H1 (cell line): ENCODE measurements around the gene SNRK. TPM values are rescaled to one million over a fixed set of nuclear protein-coding genes. Genes with fewer than 3 reads are reported as not detected.

Experiments used
- CTCF ChIA-PET: fragments of 300-600 bp; sonication (Branson Sonifier 250); formaldehyde crosslinking; loops from one replicate; lab custom pipeline; 2021; ENCODE audit not compliant: partially characterized antibody; lab: Charles Lee
- POLR2A ChIA-PET: fragments of 300-600 bp; sonication (Branson Sonifier 250); formaldehyde crosslinking; loops from one replicate; lab custom pipeline; 2021; ENCODE audit warnings: inconsistent platforms; ENCODE audit not compliant: partially characterized antibody; lab: Charles Lee
- DNase-seq, 2 experiments: peaks; one replicate each; pipeline versions ENCODE4 v3.0.0 to v3.0.0-alpha.2; 2010 to 2022; ENCODE audit warnings: low spot score in 2 of 2, low read depth in 1 of 2, mixed read lengths in 1 of 2
- FAIRE-seq: peaks from 2 replicates; lab custom pipeline; 2011; peaks lifted over from hg19 to GRCh38; lab: Jason Lieb, UNC
- H2AFZ ChIP-seq: 2 replicates; pipeline ENCODE4 v1.8.1; 2012; ENCODE audit warnings: low read length, inconsistent platforms
- H2AK5ac ChIP-seq: 2 replicates; pipeline ENCODE4 v1.6.1; 2013; ENCODE audit warnings: low read depth, low read length
- H2BK120ac ChIP-seq: replicated peaks from 2 replicates; pipeline ENCODE3; 2013; ENCODE audit warnings: low read depth, low read length, inconsistent platforms
- H2BK12ac ChIP-seq: 2 replicates; pipeline ENCODE4 v1.6.1; 2013; ENCODE audit warnings: low read depth, low read length
- H2BK15ac ChIP-seq: 2 replicates; pipeline ENCODE4 v1.6.1; 2013; ENCODE audit warnings: low read length
- H2BK20ac ChIP-seq: 2 replicates; pipeline ENCODE4 v1.6.1; 2013; ENCODE audit warnings: low read length
- H2BK5ac ChIP-seq: 2 replicates; pipeline ENCODE4 v1.6.1; 2013; ENCODE audit warnings: low read depth, low read length
- H3K14ac ChIP-seq: 2 replicates; pipeline ENCODE4 v1.6.1; 2013; ENCODE audit warnings: inconsistent platforms; ENCODE audit not compliant: insufficient read length
- H3K18ac ChIP-seq: 2 replicates; pipeline ENCODE4 v1.6.1; 2013; ENCODE audit warnings: low read length; ENCODE audit errors: extremely low read depth
- H3K23ac ChIP-seq: 2 replicates; pipeline ENCODE4 v1.6.1; 2013; ENCODE audit warnings: inconsistent platforms; ENCODE audit not compliant: insufficient read length
- H3K23me2 ChIP-seq: 2 replicates; pipeline ENCODE4 v1.6.1; 2013; ENCODE audit warnings: low read depth, low read length
- H3K27ac ChIP-seq: 2 replicates; pipeline ENCODE4 v1.6.1; 2011; ENCODE audit warnings: low read depth, low read length, inconsistent platforms
- H3K27me3 ChIP-seq, 4 experiments: replicated peaks in 1 of 4; 1 replicate in 1 of 4; 2 replicates in 3 of 4; pipeline versions ENCODE4 v1.6.1 to v1.8.1; 2011 to 2013; ENCODE audit warnings: low read length in 3 of 4, mild to moderate bottlenecking in 3 of 4, inconsistent platforms in 2 of 4, mixed read lengths in 2 of 4, moderate library complexity in 1 of 4; ENCODE audit not compliant: control insufficient read depth in 3 of 4, insufficient read depth in 3 of 4; ENCODE audit errors: extremely low read depth in 1 of 4
- H3K36me3 ChIP-seq, 4 experiments: 2 replicates each; pipeline versions ENCODE4 v1.6.1 to v1.8.1; 2011 to 2013; ENCODE audit warnings: mild to moderate bottlenecking in 4 of 4, low read length in 3 of 4, moderate library complexity in 2 of 4, control low read depth in 1 of 4, inconsistent platforms in 1 of 4; ENCODE audit not compliant: insufficient read depth in 4 of 4, control insufficient read depth in 2 of 4
- H3K4ac ChIP-seq: replicated peaks from 2 replicates; pipeline ENCODE3; 2013; ENCODE audit warnings: low read length, low read depth, mixed read lengths, inconsistent platforms; ENCODE audit not compliant: insufficient read length
- H3K4me1 ChIP-seq, 4 experiments: replicated peaks in 1 of 4; 1 replicate in 1 of 4; 2 replicates in 3 of 4; pipeline versions ENCODE4 v1.6.1 to v1.8.1; 2011 to 2013; ENCODE audit warnings: low read length in 3 of 4, inconsistent platforms in 2 of 4, mixed read lengths in 1 of 4; ENCODE audit not compliant: insufficient read depth in 4 of 4, control insufficient read depth in 3 of 4
- H3K4me2 ChIP-seq, 2 experiments: 2 replicates each; pipeline versions ENCODE4 v1.6.1 to v1.8.1; 2011 to 2013; ENCODE audit warnings: low read depth in 2 of 2, low read length in 2 of 2, control low read depth in 1 of 2, inconsistent platforms in 1 of 2, mild to moderate bottlenecking in 1 of 2; ENCODE audit not compliant: insufficient read depth in 1 of 2
- H3K4me3 ChIP-seq, 4 experiments: fragments of 200-600, 300-600 bp in 1 of 4; sonication (generic), shearing (Covaris generic), sonication (Bioruptor Twin) in 1 of 4; 2 replicates each; pipeline versions ENCODE4 v1.5.1 to v1.8.1; 2011 to 2016; ENCODE audit warnings: low read length in 4 of 4, low read depth in 3 of 4, control low read depth in 2 of 4, inconsistent platforms in 2 of 4, mild to moderate bottlenecking in 2 of 4, mixed read lengths in 1 of 4, moderate library complexity in 1 of 4; ENCODE audit not compliant: insufficient read depth in 2 of 4; ENCODE audit errors: extremely low read depth in 1 of 4
- H3K56ac ChIP-seq: replicated peaks from 2 replicates; pipeline ENCODE3; 2013; ENCODE audit warnings: low read depth, mild to moderate bottlenecking, mixed read lengths, low read length, inconsistent platforms; ENCODE audit not compliant: insufficient read length
- H3K79me1 ChIP-seq: 2 replicates; pipeline ENCODE4 v1.6.1; 2013; ENCODE audit warnings: low read depth, low read length, control low read depth
- H3K79me2 ChIP-seq, 2 experiments: 2 replicates each; pipeline versions ENCODE4 v1.6.1 to v1.8.1; 2012 to 2013; ENCODE audit warnings: low read length in 2 of 2, mild to moderate bottlenecking in 2 of 2, inconsistent platforms in 1 of 2; ENCODE audit not compliant: insufficient read depth in 2 of 2, control insufficient read depth in 1 of 2
- H3K9ac ChIP-seq, 4 experiments: replicated peaks in 1 of 4; 1 replicate in 1 of 4; 2 replicates in 3 of 4; pipeline versions ENCODE4 v1.6.1 to v1.8.1; 2011 to 2013; ENCODE audit warnings: low read depth in 3 of 4, low read length in 3 of 4, control low read depth in 2 of 4, mild to moderate bottlenecking in 2 of 4, moderate library complexity in 2 of 4, inconsistent platforms in 1 of 4; ENCODE audit errors: extremely low read depth in 1 of 4
- H3K9me3 ChIP-seq, 2 experiments: 2 replicates each; pipeline versions ENCODE4 v1.6.1 to v1.8.1; 2012 to 2013; ENCODE audit warnings: mild to moderate bottlenecking in 2 of 2, moderate library complexity in 2 of 2, control low read depth in 1 of 2, inconsistent platforms in 1 of 2, low read depth in 1 of 2, low read length in 1 of 2, mixed read lengths in 1 of 2; ENCODE audit not compliant: insufficient read depth in 2 of 2
- H4K20me1 ChIP-seq, 2 experiments: replicated peaks in 1 of 2; 2 replicates each; pipeline versions ENCODE3 to v1.8.1; 2011 to 2013; ENCODE audit warnings: inconsistent platforms in 2 of 2, low read length in 2 of 2, mild to moderate bottlenecking in 1 of 2; ENCODE audit not compliant: insufficient read depth in 2 of 2, control insufficient read depth in 1 of 2
- H4K5ac ChIP-seq: 2 replicates; pipeline ENCODE4 v1.6.1; 2013; ENCODE audit warnings: low read length, low read depth, mixed read lengths, inconsistent platforms; ENCODE audit not compliant: insufficient read length
- H4K8ac ChIP-seq: 2 replicates; pipeline ENCODE4 v1.8.0; 2013; ENCODE audit warnings: mild to moderate bottlenecking, moderate library complexity, low read length, inconsistent platforms; ENCODE audit not compliant: insufficient read depth; ENCODE audit errors: extremely low read depth
- H4K91ac ChIP-seq: replicated peaks from 2 replicates; pipeline ENCODE3; 2013; ENCODE audit warnings: low read length, mixed read lengths, inconsistent platforms; ENCODE audit not compliant: insufficient read length
- ATF3 ChIP-seq: IDR thresholded peaks from 2 replicates; pipeline ENCODE4 v1.6.1; 2011; ENCODE audit warnings: low read depth, mild to moderate bottlenecking, low read length; ENCODE audit not compliant: insufficient read depth
- KDM5A ChIP-seq: fragments of 200-600 bp; IDR thresholded peaks from 2 replicates; pipeline ENCODE4 v1.7.1; 2012; ENCODE audit warnings: mild to moderate bottlenecking, low read length, inconsistent platforms, mixed read lengths
- NANOG ChIP-seq: IDR thresholded peaks from 2 replicates; pipeline ENCODE4 v1.6.1; 2011; ENCODE audit warnings: low read length, low read depth, mild to moderate bottlenecking, inconsistent platforms; ENCODE audit not compliant: insufficient read depth, poor library complexity, severe bottlenecking
- SAP30 ChIP-seq: fragments of 300-600 bp; sonication (generic); IDR thresholded peaks from 2 replicates; pipeline ENCODE4 v1.7.1; 2012; ENCODE audit warnings: low read length, moderate library complexity, mild to moderate bottlenecking, inconsistent platforms; ENCODE audit not compliant: insufficient read depth, insufficient replicate concordance
- SIN3A ChIP-seq, 2 experiments: IDR thresholded peaks in 1 of 2; conservative IDR thresholded peaks in 1 of 2; 2 replicates each; pipeline ENCODE4 v1.6.1; 2011 to 2012; ENCODE audit warnings: low read length in 2 of 2, improper control_type of control experiment in 1 of 2, low read depth in 1 of 2, mild to moderate bottlenecking in 1 of 2
- SP1 ChIP-seq: IDR thresholded peaks from 2 replicates; pipeline ENCODE4 v1.6.1; 2011; ENCODE audit warnings: low read depth, low read length
- WGBS, 2 experiments: shearing (Covaris generic) in 1 of 2; methylation state at CpG; one replicate each; pipeline versions ENCODE4 v1.1.6 to v1.1.7; 2013 to 2015; ENCODE audit warnings: low lambda C conversion rate in 2 of 2, mixed read lengths in 2 of 2, inconsistent platforms in 1 of 2, low coverage in 1 of 2, missing lambda C conversion rate in 1 of 2; ENCODE audit not compliant: insufficient replicate concordance in 2 of 2, insufficient coverage in 1 of 2, insufficient read length in 1 of 2; ENCODE audit errors: extremely low coverage in 1 of 2, missing lambda C conversion rate in 1 of 2; 5-methylcytosine and 5-hydroxymethylcytosine counted together
- polyA plus RNA-seq, 7 experiments: library from polyadenylated mRNA; depleted of rRNA in 3 of 7; stranded (reverse) in 5 of 7; unstranded in 2 of 7; fragments of >200 nt in 5 of 7; fragments of 200-250 nt in 2 of 7; gene quantifications; 1 replicate in 5 of 7; 2 replicates in 1 of 7; 4 replicates in 1 of 7; pipeline versions ENCODE4 v1.2.1 to v1.2.3, GENCODE V29; 2011 to 2013; ENCODE audit warnings: missing spikeins in 2 of 7, mixed read lengths in 2 of 7
- total RNA-seq: library from RNA; stranded (reverse); fragmentation: NEBNext Ultra II Directional; extraction: Animal tissue kit (Norgen Biotek cat#: 25700); gene quantifications from 2 replicates; pipeline ENCODE4 v1.2.1, GENCODE V29; 2021

Gene SNRK
- total and polyA plus RNA-seq, 2 of the 8 experiments (the other 6 are each of a cell fraction or from before 2014, with no cell fraction given): 4.4 to 11.7 TPM

GRCh38 chr3:43353923-43354670 lies 67.8 kb downstream of the SNRK start:
- no peak overlapping the region for H3K23ac ChIP-seq
- H2BK120ac ChIP-seq: no peak overlapping the region
- H2BK15ac ChIP-seq: no peak overlapping the region
- H3K27me3 ChIP-seq: peaks cover 0 to 10% (median 7%) of the 10 kb centered on the region in 4 experiments; a peak in 2 of 7 replicates
- H4K8ac ChIP-seq: no peak overlapping the region
- H3K4me3 ChIP-seq: no peak overlapping the region
- H3K79me1 ChIP-seq: no peaks in the 10 kb centered on the region
- H4K5ac ChIP-seq: no peak overlapping the region
- H2BK12ac ChIP-seq: no peak overlapping the region
- no peaks in the 10 kb centered on the region for H4K20me1 ChIP-seq
- no peaks in the 10 kb centered on the region; a peak in 1 of 4 replicates for H3K9me3 ChIP-seq
- DNase-seq: no peak
- no peaks in the 10 kb centered on the region for H3K79me2 ChIP-seq
- no peak overlapping the region for H3K4me2 ChIP-seq
- no peak overlapping the region for H3K4ac ChIP-seq
- no peak overlapping the region for H3K27ac ChIP-seq
- ChIA-PET CTCF (no interaction called here), POLR2A (no interaction called here)
- no peak overlapping the region for H2AFZ ChIP-seq
- H2BK20ac ChIP-seq: no peak overlapping the region
- no peak overlapping the region; the same call in 1 of the 2 replicates for H3K18ac ChIP-seq
- H3K14ac ChIP-seq: no peak overlapping the region
- H3K36me3 ChIP-seq: no peaks in the 10 kb centered on the region; a peak in 2 of 8 replicates
- no peak overlapping the region for H4K91ac ChIP-seq
- no peak overlapping the region for H2AK5ac ChIP-seq
- H3K9ac ChIP-seq: no peak overlapping the region
- WGBS, 2 experiments: 88% methylated on average over 4 of the region's 4 CpGs; no CpG with 5 or more reads in 1 of the 2 experiments
- FAIRE-seq: no peak
- H3K23me2 ChIP-seq: no peaks in the 10 kb centered on the region
- no peak overlapping the region for H3K56ac ChIP-seq
- no peaks in the 10 kb centered on the region for H3K4me1 ChIP-seq
- H2BK5ac ChIP-seq: no peak overlapping the region
- TF ChIP-seq SAP30: no peak
- TF ChIP-seq KDM5A: no peak
- no peak for TF ChIP-seq SIN3A (conservative IDR thresholded peaks at IDR 0.05 in 1 of 2, IDR thresholded peaks at IDR 0.05 in 1 of 2; ENCODE audit: low read depth in 1 of 2, low read length in 2 of 2)
- TF ChIP-seq SP1: no peak
- TF ChIP-seq ATF3: no peak
- no peak for TF ChIP-seq NANOG
